Hematopoietic multipotent progenitor cell treated with erythropoietin and hydrocortisone succinate and interleukin-3 and kit ligand, for 4 days (in vitro differentiated cells): ENCODE data around the gene CAPN1.
"Not testable (repeated sequence)": the region's sequence is repeated elsewhere in the genome, so short reads cannot be mapped to it uniquely, and the experiment has no call there.

Experiments used
- DNase-seq: peaks from one replicate; pipeline ENCODE4 v3.0.0-alpha.2; 2015

Gene CAPN1

DNA sequence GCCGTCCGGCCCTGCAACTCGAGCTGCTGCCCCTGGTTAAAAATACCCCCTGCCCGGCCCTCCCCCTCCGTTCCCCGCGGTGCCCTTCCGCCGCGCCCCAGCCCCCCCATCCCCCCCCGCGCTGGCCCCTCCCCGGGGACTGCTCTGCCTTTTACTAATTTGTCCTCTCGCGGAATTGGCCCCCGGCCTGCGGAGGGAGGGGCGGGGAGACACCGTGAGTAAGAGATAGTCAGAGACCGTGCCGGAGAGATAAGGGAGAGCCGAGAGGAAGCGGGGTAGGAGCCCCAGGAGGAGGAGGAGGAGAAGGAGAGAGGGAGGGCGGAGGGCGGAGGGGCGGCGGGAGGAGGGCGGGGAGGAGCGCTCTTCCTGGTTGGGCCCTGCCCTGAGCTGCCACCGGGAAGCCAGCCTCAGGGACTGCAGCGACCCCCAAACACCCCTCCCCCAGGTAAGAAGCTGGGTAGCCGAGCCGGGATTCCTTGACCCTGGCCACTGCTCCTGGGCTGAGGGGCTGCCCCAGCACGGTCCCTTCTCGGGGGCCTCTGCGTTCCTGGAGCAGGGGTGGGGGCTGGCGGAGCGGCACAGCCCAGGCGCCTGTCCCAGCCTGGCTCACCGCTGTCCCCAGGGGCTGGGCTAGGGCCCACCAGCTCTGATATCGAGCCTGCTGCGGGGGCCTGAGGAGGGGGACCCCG is at the start of gene CAPN1:
TSS of gene CAPN1 (plus strand) at position 360 of the 689 bp plus-strand sequence. CDS start 774 bp downstream, outside the sequence.
- peak; percentile 99 for DNase-seq

DNA sequence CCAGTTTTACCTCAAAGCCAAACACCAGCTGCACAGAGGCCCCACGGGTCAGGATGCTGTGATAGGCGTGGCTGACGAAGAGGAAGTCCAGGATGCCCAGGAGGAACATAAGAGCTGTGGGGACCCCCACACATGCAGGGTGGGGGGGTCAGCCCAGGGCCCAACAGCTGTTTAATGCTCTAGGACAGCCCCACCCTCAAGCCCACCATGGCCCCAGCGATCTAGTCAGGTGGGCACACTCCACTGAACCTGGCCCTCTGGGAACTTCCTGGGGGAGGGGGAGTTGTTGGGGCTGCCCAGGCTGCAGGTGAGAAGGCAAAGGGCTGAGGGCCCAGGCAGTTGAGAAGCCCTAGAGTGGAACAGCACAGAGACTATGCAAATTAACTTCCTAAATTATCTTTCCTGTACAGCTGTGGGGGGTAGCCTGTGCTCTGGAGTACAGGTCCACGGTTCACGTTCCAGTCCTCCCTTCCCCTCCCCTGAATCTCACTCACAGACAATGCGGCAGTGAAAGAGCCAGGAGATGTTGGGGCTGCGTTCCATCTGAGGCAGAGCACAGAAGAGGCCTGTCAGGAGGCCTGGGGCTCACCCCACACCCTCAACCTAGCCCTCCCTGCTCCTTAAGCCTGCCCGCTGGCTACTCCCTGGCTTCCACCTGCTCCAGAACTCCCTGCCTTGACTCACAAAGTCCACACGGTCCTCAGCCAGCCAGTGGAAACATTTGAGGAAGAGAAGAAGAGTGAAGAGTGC is 49.3 kb upstream of the CAPN1 start:
- DNase-seq: no peak

DNA sequence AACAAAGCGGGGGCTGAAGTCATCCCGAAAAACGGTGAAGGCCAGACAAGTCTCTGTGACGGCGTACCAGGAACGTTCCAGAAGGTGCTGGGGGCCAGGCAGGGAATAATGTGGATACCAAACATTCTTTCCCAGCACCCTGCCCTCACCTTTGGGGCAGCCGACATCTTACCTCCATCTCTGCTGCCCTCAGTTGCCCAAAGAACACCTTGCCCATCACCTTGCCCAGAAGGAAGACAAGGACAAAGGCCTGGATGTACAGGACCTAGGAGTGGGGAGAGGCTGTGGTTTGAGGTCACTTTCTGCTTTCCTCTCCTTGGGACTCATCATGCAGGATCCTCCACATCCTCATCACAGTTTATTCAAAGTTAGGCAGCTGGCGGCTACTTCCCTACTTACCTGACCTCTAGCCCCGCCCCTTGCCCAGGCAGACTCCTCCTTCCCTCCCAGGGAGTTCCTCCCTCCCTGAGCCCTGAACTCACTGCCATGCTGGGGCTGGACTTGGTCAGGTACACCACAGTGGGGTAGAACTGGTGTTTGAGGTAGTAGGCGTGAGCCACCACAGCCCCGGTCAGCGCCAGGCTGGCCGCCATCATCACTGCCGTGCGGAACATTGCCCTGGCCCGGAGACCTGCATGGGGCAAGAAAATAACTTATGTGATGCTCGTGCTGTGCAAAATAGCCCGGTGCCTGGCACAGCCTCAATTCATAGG is 48.6 kb upstream of the CAPN1 start:
- peak; percentile 76 for DNase-seq

GRCh38 chr11:65133724-65134123 is 48.0 kb upstream of the CAPN1 start:
- DNase-seq: no peak

DNA sequence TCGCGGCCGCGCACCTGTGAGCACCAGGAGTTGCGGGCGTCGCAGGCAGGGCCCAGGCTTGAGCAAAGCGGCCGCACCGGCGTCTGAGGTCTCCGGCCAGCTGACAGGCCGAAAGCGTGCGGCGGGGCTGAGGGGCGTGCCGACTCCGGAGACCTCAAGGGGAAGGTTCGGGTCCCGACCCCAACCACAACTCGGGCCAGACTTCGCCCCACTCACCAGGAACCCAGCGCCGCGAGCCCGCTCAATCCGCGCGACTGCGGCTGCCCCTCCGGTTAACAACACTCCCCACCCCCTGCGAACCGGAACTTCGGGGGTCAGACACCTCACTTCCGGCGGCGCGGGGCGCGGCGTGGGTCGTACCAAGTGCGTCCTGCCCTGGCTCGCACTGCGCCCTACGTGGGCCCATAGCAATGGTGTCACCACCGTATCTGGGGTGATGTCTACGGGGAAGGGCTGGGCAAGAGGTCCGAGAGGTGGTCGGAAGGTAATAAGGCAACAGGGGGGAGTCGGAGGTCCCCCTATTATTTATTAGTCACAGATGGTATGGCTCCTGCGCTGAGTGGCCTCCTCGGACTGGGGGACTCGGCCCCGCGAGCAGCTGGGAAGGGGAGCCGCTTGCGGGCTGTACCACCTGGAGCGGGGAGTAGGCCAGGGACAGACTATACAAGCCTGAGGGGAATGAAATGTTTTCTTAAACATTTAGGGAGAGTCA is 47.3 kb upstream of the CAPN1 start, which contains the start of gene SYVN1:
TSS of gene SYVN1 (minus strand) at position 280 of the 712 bp plus-strand sequence. CDS start 918 bp downstream, outside the sequence.
- DNase-seq: peak; percentile 95

- peak; percentile 98 for DNase-seq
Measured at GRCh38 chr11:65134952-65135632, 46.6 kb upstream of the CAPN1 start.

DNA sequence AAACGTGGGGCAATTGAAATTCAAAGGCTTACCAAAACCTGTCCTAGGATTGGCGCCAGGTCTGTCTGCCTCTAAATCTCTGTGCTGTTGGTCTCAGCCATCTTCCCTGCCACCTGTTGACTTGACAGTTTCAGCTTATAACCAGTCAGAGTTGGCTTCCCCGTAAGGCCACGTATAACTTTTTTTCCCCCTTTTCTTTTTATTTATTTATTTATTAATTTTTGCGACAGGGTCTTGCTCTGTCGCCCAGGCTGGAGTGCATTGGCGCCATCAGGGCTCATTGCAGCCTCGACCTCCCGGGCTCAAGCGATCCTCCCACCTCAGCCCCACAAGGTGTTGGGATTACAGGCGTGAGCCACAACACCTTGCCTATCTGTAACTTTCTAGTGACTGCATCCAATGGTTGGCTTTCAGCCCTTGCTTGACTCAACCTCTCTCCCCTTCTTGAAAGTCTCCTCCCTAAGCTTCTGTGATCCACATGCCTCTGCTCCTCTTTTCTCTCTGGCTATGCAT is 46.0 kb upstream of the CAPN1 start:
- DNase-seq: no peak

GRCh38 chr11:65136515-65137096 is 45.1 kb upstream of the CAPN1 start:
- DNase-seq: no peak

DNA sequence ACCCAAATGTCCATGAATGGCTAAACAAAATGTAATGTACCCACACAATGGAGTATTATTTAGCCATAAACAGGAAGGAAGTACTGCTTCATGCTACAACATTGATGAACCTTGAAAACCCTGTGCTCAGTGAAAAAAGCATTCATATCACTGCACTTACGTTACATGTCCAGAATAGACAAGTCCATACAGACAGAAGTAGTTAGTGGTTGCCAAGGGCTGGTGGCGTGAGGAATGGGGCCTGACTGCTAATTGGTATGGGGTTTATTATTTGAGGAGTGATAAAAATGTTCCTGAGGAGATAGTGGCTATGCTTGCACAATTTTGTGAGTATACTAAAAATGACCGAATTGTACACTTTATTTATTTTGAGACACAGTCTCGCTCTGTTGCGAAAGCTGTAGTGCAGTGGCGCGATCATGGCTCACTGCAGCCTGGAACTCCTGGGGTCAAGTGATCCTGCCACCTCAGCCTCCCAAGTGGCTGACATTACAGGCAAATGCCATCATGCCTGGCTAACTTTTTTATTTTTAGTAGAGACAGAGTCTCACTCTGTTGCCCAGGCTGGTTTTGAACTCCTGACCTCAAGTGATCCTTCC is 39.7 kb upstream of the CAPN1 start:
- DNase-seq: no peak

DNA sequence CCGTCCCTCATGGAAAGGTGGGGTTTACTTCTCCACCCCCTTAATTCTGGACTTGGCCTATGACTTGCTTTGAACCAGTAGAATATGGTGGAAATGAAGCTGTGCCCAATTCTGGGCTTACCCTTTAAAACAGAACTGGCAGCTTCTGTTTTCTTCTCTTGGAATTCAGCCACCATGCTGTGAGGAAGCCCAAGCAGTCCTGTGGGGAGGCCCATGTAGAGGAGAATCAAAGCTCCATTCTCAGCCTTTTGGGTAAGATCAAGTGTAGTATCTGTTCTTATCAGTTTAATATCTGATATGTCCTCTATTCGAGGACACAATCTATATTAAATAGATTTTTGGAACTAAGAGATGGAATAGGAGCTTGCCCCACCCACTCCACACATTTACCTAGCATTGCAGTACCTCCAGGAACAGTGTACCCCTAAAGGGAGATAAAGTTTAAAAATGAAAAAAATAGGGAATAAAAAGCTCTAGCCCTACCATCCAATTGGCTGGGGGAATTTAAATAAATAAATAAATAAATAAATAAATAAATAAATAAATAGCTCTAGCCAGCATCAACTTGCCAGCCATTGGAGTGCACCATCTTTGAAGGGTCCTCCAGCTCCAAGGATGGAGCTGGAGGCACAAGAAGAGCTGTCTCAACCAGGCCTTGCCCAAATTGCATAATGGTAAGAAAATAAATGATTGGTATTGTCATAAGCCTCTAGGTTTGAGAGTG is 34.2 kb upstream of the CAPN1 start:
- no peak for DNase-seq

GRCh38 chr11:65148657-65149056 is 33.1 kb upstream of the CAPN1 start:
- DNase-seq: no peak

GRCh38 chr11:65150131-65150508 is 31.6 kb upstream of the CAPN1 start:
- DNase-seq: not testable (repeated sequence)

- DNase-seq: peak; percentile 98
Measured at GRCh38 chr11:65150509-65151299, 31.0 kb upstream of the CAPN1 start.

DNA sequence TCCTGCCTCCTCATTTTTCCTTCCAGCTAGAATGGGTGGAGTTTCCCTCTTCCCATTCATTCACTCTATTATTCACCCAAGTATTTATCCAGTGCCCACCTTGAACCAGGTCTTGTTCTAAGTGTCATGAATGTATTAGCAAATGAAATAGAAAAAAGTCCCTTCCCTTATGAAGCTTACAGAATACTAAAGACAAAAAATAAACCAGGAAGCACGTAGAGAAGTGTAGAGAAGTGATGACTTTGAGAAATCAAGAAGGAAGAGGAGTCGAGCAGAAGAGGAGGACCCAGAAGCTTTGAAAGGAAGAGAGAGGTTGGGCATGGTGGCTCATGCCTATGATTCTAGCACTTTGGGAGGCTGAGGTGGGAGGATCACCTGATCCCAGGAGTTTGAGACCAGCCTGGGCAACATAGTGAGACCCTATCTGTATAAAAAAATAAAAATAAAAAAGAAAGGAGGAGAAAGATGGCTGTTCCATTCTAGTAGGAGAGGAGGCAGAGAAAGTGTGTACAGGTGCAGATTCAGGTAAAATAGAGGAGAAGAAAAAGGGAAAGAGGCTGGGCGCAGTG is 30.3 kb upstream of the CAPN1 start:
- peak; percentile 38 for DNase-seq

DNA sequence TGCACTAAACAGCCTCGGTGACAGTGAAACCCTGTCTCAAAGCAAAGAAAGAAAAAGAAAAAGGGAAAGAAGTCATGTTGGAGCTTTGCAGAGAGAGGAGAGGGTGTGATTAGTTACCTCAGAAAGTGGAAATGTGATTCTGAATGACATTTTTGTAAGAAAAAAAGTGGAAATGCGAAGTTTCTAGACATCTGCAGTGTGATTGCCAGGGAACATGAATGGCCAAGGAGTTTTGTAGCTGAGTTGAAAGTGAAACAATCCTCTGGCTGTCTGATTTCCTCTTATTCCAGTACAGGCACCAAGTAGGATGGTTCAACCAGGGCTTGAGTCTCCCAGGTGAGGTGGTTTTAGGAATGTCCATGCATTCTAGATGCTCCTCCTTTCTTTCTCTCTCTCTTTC is 29.6 kb upstream of the CAPN1 start:
- DNase-seq: peak; percentile 19

GRCh38 chr11:65156256-65156655 is 25.5 kb upstream of the CAPN1 start:
- no peak for DNase-seq

DNA sequence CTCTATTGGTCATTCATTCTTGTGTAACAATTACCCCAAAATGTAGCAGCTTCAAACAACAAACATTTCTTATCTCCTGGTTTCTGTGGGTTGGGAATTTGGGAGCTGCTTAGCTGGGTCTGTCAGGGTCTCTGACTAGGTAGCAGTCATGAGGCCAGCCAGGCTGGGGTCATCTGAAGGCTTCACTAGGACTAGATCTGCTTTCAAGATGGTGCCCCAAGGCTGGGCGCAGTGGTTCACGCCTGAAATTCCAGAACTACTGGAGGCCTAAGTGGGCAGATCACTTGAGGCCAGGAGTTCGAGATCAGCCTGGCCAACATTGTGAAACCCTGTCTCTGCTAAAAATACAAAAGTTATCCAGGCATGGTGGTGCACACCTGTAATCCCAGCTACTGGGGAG is 24.8 kb upstream of the CAPN1 start:
- DNase-seq: no peak

GRCh38 chr11:65157336-65157735 is 24.4 kb upstream of the CAPN1 start:
- DNase-seq: no peak

DNA sequence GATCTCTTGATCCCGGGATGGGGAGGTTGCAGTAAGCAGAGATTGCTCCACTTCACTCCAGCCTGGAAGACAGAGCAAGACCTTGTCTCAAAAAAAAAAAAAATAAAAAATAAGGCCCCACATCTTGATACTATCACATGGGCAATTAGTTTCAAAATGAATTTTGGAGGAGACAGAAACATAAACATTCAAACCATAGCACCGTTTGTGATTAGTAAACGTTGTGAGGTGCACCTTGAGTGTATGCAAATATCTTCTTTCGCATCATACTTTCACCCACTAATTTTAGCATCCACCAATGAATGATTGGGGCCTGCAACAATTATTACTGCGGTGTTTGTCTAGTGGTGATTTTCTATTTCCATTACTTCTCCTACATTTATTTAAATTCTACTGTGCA is 22.7 kb upstream of the CAPN1 start:
- no peak for DNase-seq
